ENCODE measurements around the gene CCER1. TPM values are rescaled to one million over a fixed set of nuclear protein-coding genes. Genes with fewer than 3 reads are reported as not detected.
A peak's percentile ranks its signal among the peaks of the same experiment; 100 is the strongest.

Gene CCER1
- total RNA-seq, 2 experiments from 2014 or later: not detected

DNA sequence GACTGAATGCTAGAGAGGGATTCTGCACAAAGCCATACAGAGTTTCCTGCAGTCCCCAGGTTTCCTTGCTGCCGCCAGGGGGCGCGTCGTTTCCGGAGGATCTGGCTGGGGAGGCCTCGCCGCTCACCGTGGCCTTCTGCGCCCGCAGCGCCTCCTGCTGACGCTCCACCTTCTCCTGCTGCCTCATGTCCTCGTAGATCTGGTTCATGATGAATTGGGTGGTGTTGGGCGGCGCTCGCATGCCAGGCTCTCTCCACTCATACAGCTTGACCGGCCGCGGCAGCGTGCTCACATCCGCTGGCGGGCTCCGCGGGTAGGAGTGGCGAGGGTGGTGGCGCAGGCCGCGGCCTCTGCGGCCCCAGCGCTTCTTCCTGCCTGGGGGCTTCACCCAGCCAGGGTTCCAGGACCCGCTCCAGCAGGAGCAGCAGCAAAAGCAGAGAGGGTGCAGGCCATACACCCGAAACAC lies 987 bp downstream of the CCER1 start:
- H3K36me3 Mint-ChIP-seq: no peaks in the 10 kb centered on the region
- no peaks in the 10 kb centered on the region for H3K4me1 Mint-ChIP-seq
- DNase-seq: peak; percentile 30
- H3K27me3 Mint-ChIP-seq: peaks cover 11% of the 10 kb centered on the region
- H3K4me3 Mint-ChIP-seq: no peak overlapping the region
- no peak overlapping the region for H3K27ac Mint-ChIP-seq
- no peaks in the 10 kb centered on the region for H3K9me3 Mint-ChIP-seq

DNA sequence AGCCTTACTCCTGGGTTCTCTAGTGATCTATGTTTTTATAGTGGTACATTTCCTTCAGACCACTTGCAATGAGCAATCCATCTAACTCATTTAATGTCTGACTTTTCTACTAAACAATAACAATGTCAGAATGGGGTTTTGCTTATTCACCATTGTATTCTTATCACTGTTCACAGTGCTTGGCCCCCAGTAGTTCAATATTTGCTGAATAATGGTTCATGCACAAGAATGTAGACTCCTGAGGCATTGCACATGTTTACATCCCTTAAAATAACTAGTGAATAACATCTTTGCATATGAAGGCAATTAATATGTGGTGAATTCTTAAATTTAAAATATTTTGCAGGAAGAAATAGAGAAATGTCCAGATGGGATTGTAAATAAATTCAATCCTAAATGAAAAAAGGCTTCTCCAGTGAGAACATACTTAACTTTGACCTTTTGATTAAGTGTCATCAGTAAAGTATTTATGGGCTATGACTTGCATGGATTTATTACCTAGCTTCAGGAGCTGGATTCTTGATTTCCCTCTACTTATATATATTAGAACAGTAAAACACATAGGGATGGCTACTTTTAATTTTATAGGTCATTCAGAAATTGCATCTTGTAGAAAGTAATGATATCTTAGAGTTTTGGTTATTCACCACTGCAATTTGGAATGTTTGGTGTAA lies 3.4 kb downstream of the CCER1 start:
- no peaks in the 10 kb centered on the region for H3K9me3 Mint-ChIP-seq
- no peaks in the 10 kb centered on the region for H3K4me1 Mint-ChIP-seq
- no peak for DNase-seq
- H3K36me3 Mint-ChIP-seq: no peaks in the 10 kb centered on the region
- H3K27ac Mint-ChIP-seq: no peak overlapping the region
- H3K4me3 Mint-ChIP-seq: no peak overlapping the region
- H3K27me3 Mint-ChIP-seq: peaks cover 11% of the 10 kb centered on the region

DNA sequence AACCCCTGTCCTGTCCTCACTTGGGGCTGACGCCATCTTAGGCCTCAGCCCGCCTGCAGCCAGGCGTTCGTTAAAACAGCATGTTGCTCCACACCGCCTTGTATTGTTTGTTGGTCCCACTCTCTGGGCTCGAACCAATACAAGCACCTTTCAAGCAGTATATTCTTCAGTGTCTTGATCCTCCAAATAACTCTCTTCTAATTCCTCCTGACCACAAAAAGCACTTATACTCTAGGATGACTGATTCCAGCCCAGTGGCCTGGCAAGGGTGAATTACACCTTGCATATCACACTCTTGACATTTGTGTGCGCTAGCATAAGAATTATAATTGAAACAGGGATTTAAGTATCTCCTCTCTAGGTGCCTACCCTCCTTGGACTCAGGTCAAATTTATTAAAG lies 7.1 kb downstream of the CCER1 start:
- no peaks in the 10 kb centered on the region for H3K36me3 Mint-ChIP-seq
- H3K4me1 Mint-ChIP-seq: no peaks in the 10 kb centered on the region
- H3K27ac Mint-ChIP-seq: no peak overlapping the region
- no peaks in the 10 kb centered on the region for H3K9me3 Mint-ChIP-seq
- no peak for DNase-seq
- no peak overlapping the region for H3K4me3 Mint-ChIP-seq
- H3K27me3 Mint-ChIP-seq: peaks cover 7% of the 10 kb centered on the region

DNA sequence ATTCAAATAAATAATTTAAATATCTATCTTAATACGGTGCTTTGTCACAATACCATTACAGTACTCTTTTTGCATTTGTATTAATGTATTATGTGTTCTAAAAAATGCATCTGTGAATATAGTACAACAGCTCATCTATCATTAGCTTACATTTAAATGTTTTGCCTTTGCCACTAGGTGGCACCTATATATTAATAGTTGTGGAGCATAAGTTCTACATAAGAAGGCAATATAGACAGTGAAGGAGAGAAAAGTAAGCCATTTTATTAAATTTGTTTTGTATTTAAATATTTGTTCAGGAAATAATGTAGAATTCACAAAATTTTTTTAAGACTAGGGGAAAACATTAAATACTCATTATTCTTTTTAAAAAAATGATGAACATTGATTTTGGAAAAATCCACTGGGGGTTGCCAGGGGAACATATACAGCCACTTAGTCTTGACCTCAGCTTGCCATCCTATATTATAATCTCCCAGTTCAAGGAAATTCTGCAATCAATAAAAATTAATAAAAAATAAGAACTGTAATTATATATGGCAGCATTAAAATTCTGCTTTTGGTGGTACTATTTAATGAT lies 9.8 kb downstream of the CCER1 start:
- Mint-ChIP-seq H3K36me3 (no peaks in the 10 kb centered on the region), H3K9me3 (no peaks in the 10 kb centered on the region), H3K4me3 (no peak overlapping the region), H3K4me1 (no peaks in the 10 kb centered on the region), H3K27me3 (peaks cover 3% of the 10 kb centered on the region), H3K27ac (no peak overlapping the region)
- DNase-seq: no peak

DNA sequence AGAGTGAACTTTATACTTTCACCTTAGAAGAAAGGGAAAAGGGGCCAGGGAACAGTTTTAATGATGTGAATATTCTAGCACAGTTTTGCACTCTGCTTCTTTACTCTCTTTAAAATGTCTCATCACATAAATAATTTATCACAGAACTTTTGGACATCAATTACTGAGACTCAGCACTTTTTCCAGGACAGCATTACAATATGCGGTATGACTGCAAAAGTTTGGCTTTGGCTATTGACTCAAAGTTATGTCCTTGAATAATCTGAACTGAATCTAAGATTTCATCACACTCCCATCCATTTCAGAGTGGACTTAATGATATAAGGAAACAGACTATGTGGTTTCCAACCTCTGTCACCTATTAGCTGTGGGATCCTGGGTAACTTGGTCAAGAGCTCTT lies 11.7 kb downstream of the CCER1 start:
- no peaks in the 10 kb centered on the region for H3K36me3 Mint-ChIP-seq
- H3K4me3 Mint-ChIP-seq: no peak overlapping the region
- H3K27ac Mint-ChIP-seq: no peak overlapping the region

DNA sequence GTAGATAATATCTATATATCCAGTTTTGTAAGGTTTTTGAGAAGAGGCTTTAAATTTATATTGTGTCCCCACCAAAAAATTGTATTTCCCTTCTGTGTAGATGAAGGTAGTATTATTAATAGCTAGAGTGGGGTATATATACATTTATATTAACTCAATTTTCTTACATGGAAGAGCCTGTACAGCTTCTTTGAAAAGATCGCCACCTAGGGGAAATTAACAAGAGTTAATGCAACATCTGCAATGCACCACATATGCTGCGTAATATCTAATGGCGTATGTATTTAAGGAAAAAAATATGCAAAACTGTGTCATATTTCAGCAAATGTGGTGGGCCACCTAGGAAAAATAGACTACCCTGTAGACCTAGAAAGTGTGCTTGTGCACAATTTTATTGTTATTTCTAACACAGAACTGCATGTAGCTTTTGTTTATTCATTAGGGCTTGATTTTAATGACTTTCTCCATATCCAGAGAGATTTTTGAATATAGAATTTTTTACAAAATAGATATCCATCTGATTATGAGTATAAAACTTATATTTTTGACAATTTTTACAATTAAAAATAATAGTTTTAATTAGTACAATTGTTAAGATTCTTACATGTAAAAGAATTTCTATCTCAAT lies 14.0 kb downstream of the CCER1 start:
- Mint-ChIP-seq H3K4me3 (no peak overlapping the region), H3K4me1 (no peaks in the 10 kb centered on the region), H3K27me3 (peaks cover 8% of the 10 kb centered on the region), H3K27ac (no peak overlapping the region), H3K36me3 (no peaks in the 10 kb centered on the region), H3K9me3 (no peaks in the 10 kb centered on the region)
- no peak for DNase-seq

More for the DNA sequence above, 11.7 kb downstream of the CCER1 start:
- Mint-ChIP-seq H3K9me3 (no peaks in the 10 kb centered on the region), H3K27me3 (peaks cover 3% of the 10 kb centered on the region), H3K4me1 (no peaks in the 10 kb centered on the region)
- DNase-seq: no peak

DNA sequence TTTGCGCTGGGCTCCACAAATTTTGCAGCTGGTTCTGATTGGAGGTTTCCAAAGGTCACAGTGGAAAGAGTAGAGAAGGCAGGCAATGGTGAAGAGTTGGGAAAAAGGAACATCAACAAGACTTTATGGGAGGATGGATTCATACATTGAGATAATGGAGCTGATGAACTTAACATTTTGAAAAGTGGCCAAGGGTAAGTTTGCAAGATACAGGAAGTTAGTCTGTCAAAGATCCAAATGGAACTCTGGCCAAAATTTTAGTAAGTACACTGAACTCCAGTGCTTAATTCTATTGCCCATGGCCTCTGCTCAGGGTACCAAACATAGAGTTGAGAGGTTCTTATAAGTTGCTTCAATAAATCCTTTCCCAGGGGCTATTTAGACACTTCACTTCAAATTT lies 15.6 kb downstream of the CCER1 start:
- Mint-ChIP-seq H3K27ac (no peak overlapping the region), H3K9me3 (no peaks in the 10 kb centered on the region), H3K4me3 (no peak overlapping the region), H3K36me3 (no peaks in the 10 kb centered on the region), H3K4me1 (no peaks in the 10 kb centered on the region), H3K27me3 (peaks cover 12% of the 10 kb centered on the region)
- DNase-seq: no peak

DNA sequence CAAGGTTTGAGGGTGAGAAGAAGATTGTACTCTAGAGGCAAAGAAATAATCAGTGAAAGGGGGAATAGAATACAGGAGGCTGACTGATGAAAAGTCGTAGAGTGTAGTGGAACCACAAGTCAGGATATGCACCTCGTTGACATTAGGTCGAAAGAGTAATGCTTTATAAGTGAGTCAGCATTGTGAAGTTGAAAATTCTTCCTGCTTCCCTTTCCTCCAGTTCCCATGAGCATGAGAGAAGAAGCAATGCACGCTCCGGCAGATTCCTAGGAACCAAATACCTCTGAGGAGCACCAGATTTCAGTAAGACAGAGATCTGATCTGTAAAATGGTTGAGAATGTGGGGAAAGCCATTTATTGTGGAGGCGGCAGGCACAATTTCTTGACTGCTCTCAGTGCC lies 16.5 kb downstream of the CCER1 start:
- Mint-ChIP-seq H3K4me3 (no peak overlapping the region), H3K9me3 (no peaks in the 10 kb centered on the region), H3K27ac (no peak overlapping the region), H3K27me3 (peaks cover 12% of the 10 kb centered on the region), H3K4me1 (no peaks in the 10 kb centered on the region), H3K36me3 (no peaks in the 10 kb centered on the region)
- no peak for DNase-seq

DNA sequence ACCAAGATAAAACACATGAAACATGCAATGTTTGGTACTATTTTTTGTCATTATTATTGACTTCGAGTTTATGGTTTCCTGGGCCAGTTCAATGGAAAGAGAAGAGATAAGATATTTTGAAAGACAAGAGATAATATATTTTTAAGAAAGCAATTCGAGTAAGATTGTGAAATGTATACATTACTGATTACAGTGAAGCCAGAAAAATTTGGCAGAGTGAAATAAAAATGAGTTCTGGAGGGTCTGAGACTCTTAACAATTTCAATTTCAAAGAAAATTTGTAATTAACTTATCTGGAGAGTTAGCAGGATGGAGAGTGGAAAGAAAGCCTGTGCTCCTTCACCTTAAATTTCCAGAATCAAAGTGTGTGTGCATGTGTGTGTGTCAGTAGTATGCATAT lies 17.3 kb downstream of the CCER1 start:
- Mint-ChIP-seq H3K27me3 (peaks cover 12% of the 10 kb centered on the region), H3K36me3 (no peaks in the 10 kb centered on the region), H3K4me3 (no peak overlapping the region), H3K9me3 (no peaks in the 10 kb centered on the region), H3K4me1 (no peaks in the 10 kb centered on the region), H3K27ac (no peak overlapping the region)
- no peak for DNase-seq

DNA sequence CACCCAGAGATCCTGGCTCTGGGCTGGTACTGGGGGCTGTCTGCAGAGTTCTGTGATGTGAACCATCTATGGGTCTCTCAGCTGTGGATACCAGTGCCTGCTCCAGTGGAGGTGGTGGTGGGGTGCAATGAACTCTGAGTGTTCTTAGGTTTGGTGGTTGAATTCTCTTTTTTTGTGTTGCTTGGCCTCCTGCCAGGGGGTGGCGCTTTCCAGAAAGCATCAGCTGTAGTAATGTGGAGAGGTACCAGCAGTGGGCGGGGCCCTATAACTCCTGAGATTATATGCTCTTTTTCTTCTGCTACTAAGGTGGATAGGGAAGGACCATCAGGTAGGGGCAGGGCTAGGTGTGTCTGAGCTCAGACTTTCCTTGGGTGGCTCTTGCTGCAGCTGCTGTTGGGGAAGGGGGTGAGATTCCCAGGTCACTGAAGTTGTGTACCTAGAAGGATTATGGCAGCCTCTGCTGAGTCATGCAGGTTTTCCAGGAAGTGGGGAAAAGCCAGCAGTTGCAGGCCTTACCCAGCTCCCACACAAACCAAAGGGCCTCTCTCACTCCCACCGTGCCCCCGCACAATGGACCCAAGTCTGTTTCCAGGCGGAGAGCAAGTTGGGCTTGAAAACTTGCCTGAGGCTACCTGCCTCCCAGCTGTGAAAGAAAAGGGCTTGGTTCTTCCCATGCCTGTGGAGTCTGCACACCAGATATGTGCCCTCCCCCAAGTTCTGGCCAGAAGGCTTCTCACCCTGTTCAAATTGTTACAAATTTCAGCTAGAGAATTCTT lies 18.6 kb downstream of the CCER1 start:
- Mint-ChIP-seq H3K4me1 (no peaks in the 10 kb centered on the region), H3K27me3 (peaks cover 12% of the 10 kb centered on the region), H3K36me3 (no peaks in the 10 kb centered on the region), H3K9me3 (no peaks in the 10 kb centered on the region), H3K27ac (no peak overlapping the region), H3K4me3 (no peak overlapping the region)
- DNase-seq: no peak

DNA sequence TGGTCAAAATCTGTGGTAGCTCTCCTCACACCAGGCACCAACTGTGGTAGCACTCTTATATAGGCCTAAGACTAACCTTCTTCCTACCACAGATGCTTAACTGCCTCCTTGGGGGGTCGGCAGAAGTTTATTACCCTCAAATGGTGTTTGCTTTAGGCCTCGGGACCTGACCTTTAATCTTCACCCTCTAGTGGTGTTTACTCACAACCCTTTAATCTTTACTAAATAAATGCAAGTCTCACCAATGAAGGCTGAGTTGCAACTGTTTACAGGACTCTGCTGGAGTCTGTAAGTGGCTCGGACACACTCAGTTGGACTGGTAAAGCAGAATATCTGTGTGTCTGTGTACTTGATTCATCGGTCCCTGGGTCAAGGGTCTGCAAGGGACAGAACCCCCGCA lies 29.4 kb downstream of the CCER1 start:
- Mint-ChIP-seq H3K4me3 (no peak overlapping the region), H3K36me3 (no peaks in the 10 kb centered on the region), H3K9me3 (peaks cover 6% of the 10 kb centered on the region), H3K4me1 (no peaks in the 10 kb centered on the region), H3K27ac (no peak overlapping the region), H3K27me3 (no peaks in the 10 kb centered on the region)
- DNase-seq: no peak

DNA sequence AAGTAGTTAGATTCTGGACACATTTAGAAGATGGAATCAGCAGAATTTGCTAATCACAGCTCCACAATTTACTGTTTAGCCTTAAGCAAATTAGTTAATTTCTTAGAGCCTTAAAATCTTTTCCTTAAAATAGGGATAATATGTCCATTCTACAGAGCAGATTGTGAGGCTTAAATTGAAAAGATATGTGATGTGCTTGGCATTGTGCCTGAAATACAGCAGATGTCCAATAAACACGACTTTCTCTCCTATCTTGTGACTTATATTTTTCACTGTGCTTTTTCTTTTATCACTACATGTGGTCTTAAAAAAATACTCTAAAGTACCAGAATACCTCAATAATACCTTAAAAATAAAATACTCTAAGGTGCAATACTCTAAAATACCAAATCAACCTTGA lies 30.6 kb downstream of the CCER1 start:
- Mint-ChIP-seq H3K4me3 (no peak overlapping the region), H3K27ac (no peak overlapping the region), H3K9me3 (peaks cover 3% of the 10 kb centered on the region), H3K36me3 (no peaks in the 10 kb centered on the region), H3K4me1 (no peaks in the 10 kb centered on the region), H3K27me3 (no peaks in the 10 kb centered on the region)
- no peak for DNase-seq

DNA sequence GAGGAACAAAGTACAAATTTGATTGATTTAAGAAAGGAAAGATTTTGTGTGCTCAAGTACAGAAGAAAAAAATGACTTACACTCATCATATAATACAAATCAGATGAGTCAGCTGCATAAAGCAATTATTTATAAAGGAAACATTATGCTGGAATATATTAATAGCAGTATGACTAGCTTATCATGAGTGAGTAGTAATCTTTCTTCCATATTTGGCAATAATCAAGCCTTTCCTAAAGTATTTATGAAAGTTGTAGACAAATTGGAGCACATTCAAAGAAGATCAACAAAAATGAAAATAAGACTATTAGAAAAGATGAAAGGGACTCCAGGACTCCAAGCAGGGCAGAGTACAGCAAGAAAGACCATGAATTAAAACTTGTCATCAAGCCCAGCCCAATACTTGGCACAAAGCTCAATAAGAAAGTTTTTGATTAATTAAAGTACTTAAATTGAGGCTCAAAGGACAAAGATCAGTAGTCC lies 32.8 kb downstream of the CCER1 start:
- no peak overlapping the region for H3K4me3 Mint-ChIP-seq

DNA sequence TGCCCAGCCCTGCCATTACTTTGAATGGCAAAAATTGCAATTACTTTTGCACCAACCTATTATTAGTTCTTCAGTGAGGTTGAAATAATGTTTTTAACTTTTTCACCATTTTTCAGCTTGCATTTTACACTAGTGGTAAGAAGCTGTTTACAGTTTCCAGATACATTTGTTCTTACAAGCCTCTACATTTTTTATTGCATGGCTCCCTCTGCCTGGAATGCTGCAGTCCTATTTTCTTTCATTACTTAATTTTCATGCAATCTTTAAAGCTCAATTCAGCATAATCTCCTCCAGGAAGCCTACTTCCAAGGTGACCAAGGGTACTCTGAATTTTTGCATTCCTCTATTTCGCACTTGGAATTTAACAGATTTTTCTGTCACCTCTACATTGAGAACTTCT lies 33.4 kb downstream of the CCER1 start:
- Mint-ChIP-seq H3K4me1 (no peaks in the 10 kb centered on the region), H3K4me3 (no peak overlapping the region), H3K9me3 (no peaks in the 10 kb centered on the region), H3K36me3 (no peaks in the 10 kb centered on the region), H3K27ac (no peak overlapping the region), H3K27me3 (no peaks in the 10 kb centered on the region)
- no peak for DNase-seq

More for the DNA sequence above, 32.8 kb downstream of the CCER1 start:
- no peaks in the 10 kb centered on the region for H3K9me3 Mint-ChIP-seq
- no peak overlapping the region for H3K27ac Mint-ChIP-seq
- H3K36me3 Mint-ChIP-seq: no peaks in the 10 kb centered on the region
- H3K27me3 Mint-ChIP-seq: no peaks in the 10 kb centered on the region
- H3K4me1 Mint-ChIP-seq: no peaks in the 10 kb centered on the region
- no peak for DNase-seq

DNA sequence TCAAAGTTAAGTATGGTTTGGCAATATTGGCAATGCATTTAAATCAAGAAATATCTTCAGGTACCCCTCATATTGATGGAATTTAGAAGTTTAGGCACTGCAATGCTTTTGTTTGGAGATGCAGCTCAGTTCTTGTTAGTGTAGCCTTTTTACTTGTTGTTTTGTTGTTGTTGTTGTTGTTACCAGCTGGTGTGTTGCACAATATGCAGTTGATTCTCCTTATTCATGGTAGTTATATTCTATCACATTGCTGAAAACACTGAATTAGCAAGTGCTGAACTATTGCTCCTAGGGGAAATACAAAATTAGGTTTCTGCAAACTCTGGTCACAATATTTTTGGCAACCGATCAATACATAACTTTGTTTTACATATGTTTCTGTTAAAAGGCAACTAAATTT lies 34.8 kb downstream of the CCER1 start:
- no peak for DNase-seq
- H3K27me3 Mint-ChIP-seq: no peaks in the 10 kb centered on the region
- H3K4me1 Mint-ChIP-seq: no peaks in the 10 kb centered on the region
- H3K4me3 Mint-ChIP-seq: no peak overlapping the region
- no peak overlapping the region for H3K27ac Mint-ChIP-seq
- no peaks in the 10 kb centered on the region for H3K9me3 Mint-ChIP-seq
- H3K36me3 Mint-ChIP-seq: no peaks in the 10 kb centered on the region

All from activated naive CD8-positive, alpha-beta T cell treated with anti-CD3 and anti-CD28 coated beads for 36 hours (primary cell).